GM23248 (cell line): ENCODE data around the gene AKAP13. TPM values are rescaled to one million over a fixed set of nuclear protein-coding genes. Genes with fewer than 3 reads are reported as not detected.

Experiments used
- DNase-seq: peaks from one replicate; pipeline ENCODE4 v3.0.0-alpha.2; 2015
- H2AFZ ChIP-seq: fragments of 200-600 bp; sonication (generic); 2 replicates; pipeline ENCODE4 v1.6.1; 2016; ENCODE audit warnings: antibody characterized with exemption
- H3F3A ChIP-seq: fragments of 200-600 bp; sonication (generic); 2 replicates; pipeline ENCODE4 v1.6.1; 2016; ENCODE audit warnings: mild to moderate bottlenecking, antibody characterized with exemption, mixed run types; ENCODE audit not compliant: insufficient read depth
- H3K27ac ChIP-seq: fragments of 200-600 bp; sonication (generic); 2 replicates; pipeline ENCODE4 v1.5.1; 2016; ENCODE audit warnings: mild to moderate bottlenecking
- H3K27me3 ChIP-seq: fragments of 200-600 bp; sonication (generic); replicated peaks from 2 replicates; pipeline ENCODE4 v1.6.1; 2016; ENCODE audit warnings: mild to moderate bottlenecking; ENCODE audit not compliant: insufficient read depth
- H3K36me3 ChIP-seq: fragments of 200-600 bp; sonication (generic); 2 replicates; pipeline ENCODE4 v1.6.1; 2016; ENCODE audit warnings: low read depth, mild to moderate bottlenecking
- H3K4me1 ChIP-seq: fragments of 200-600 bp; sonication (generic); 2 replicates; pipeline ENCODE4 v1.6.1; 2016; ENCODE audit warnings: mild to moderate bottlenecking; ENCODE audit not compliant: insufficient read depth
- H3K4me2 ChIP-seq: fragments of 200-600 bp; sonication (generic); one replicate; pipeline ENCODE4 v1.6.1; 2016; ENCODE audit warnings: mild to moderate bottlenecking; ENCODE audit not compliant: unreplicated experiment
- H3K4me3 ChIP-seq: fragments of 200-600 bp; sonication (generic); 2 replicates; pipeline ENCODE4 v1.5.1; 2016; ENCODE audit warnings: mild to moderate bottlenecking
- H3K79me2 ChIP-seq: fragments of 200-600 bp; sonication (generic); 2 replicates; pipeline ENCODE4 v1.6.1; 2016; ENCODE audit warnings: mild to moderate bottlenecking; ENCODE audit not compliant: insufficient read depth
- H3K9ac ChIP-seq: fragments of 200-600 bp; sonication (generic); 2 replicates; pipeline ENCODE4 v1.6.1; 2016; ENCODE audit warnings: mild to moderate bottlenecking
- H3K9me2 ChIP-seq: fragments of 200-600 bp; sonication (generic); 2 replicates; pipeline ENCODE4 v1.6.1; 2016; ENCODE audit warnings: mixed run types, mild to moderate bottlenecking, moderate library complexity; ENCODE audit not compliant: insufficient read depth
- H3K9me3 ChIP-seq: fragments of 200-600 bp; sonication (generic); one replicate; pipeline ENCODE4 v1.6.1; 2017; ENCODE audit warnings: low read depth
- H4K20me1 ChIP-seq: fragments of 200-600 bp; sonication (generic); 2 replicates; pipeline ENCODE4 v1.6.0; 2016; ENCODE audit not compliant: insufficient read depth
- EZH2 ChIP-seq: fragments of 200-600 bp; sonication (generic); IDR thresholded peaks from 2 replicates; pipeline ENCODE4 v1.6.1; 2018; ENCODE audit warnings: antibody characterized with exemption, mild to moderate bottlenecking; ENCODE audit not compliant: insufficient read depth, poor library complexity, severe bottlenecking
- EZH2phosphoT487 ChIP-seq: fragments of 200-600 bp; sonication (generic); IDR thresholded peaks from 2 replicates; pipeline ENCODE4 v1.6.1; 2018; ENCODE audit warnings: antibody characterized with exemption, moderate library complexity, mild to moderate bottlenecking, low read depth; ENCODE audit not compliant: insufficient read depth
- WGBS, 2 experiments: methylation state at CpG; one replicate each; pipeline ENCODE4 v1.1.6; 2015 to 2017; ENCODE audit warnings: low lambda C conversion rate in 2 of 2, low coverage in 1 of 2; ENCODE audit errors: missing lambda C conversion rate in 2 of 2; 5-methylcytosine and 5-hydroxymethylcytosine counted together
- in situ Hi-C: fragments of 300-500 bp; cut with MboI; formaldehyde crosslinking; loops from 2 replicates; pipeline ENCODE4 v1.15.0; 2020
- polyA plus RNA-seq: library from polyadenylated mRNA; unstranded; fragments of >200 nt; fragmentation: Nextera tagmentation; extraction: Ambion mirVana; gene quantifications from 2 replicates; pipeline ENCODE4 v1.2.1, GENCODE V29; 2016
- total RNA-seq: library from RNA; depleted of rRNA; stranded (reverse); fragments of >200 nt; shearing (Covaris generic); gene quantifications from 2 replicates; pipeline ENCODE4 v1.2.3, GENCODE V29; 2014

AKAP13 gene
- total and polyA plus RNA-seq, 2 experiments from 2014 or later, result 26.5 to 27.7 TPM

GRCh38 chr15:85623315-85624049 is 243.1 kb downstream of the AKAP13 start:
- Histone ChIP-seq H3F3A (peaks cover 89% of the 10 kb centered on the region), H3K9me2 (no peaks in the 10 kb centered on the region), H3K4me3 (peak overlapping the region; percentile 74), H3K27me3 (no peaks in the 10 kb centered on the region), H2AFZ (no peak overlapping the region), H3K4me2 (peak overlapping the region; percentile 96), H3K27ac (peak overlapping the region; percentile 93), H3K36me3 (no peaks in the 10 kb centered on the region), H3K9me3 (no peaks in the 10 kb centered on the region), H4K20me1 (no peaks in the 10 kb centered on the region), H3K9ac (peak overlapping the region; percentile 92), H3K4me1 (peaks cover 73% of the 10 kb centered on the region), H3K79me2 (peaks cover 87% of the 10 kb centered on the region)
- peak; percentile 86 for DNase-seq
- TF ChIP-seq EZH2, result no peak
- no peak for TF ChIP-seq EZH2phosphoT487
- 26 to 27% methylated on average over 5 of the region's 5 CpGs for whole genome bisulfite sequencing, 2 experiments
- in situ Hi-C loops, result no loop called here

GRCh38 chr15:85624291-85624801 is 243.9 kb downstream of the AKAP13 start:
- Histone ChIP-seq H3K4me3 (peak overlapping the region; percentile 36), H3K4me1 (peaks cover 70% of the 10 kb centered on the region), H3K9ac (peak overlapping the region; percentile 38), H3K36me3 (no peaks in the 10 kb centered on the region), H3K27me3 (no peaks in the 10 kb centered on the region), H3K9me3 (no peaks in the 10 kb centered on the region), H2AFZ (no peak overlapping the region), H3K9me2 (no peaks in the 10 kb centered on the region), H3F3A (peaks cover 84% of the 10 kb centered on the region), H4K20me1 (no peaks in the 10 kb centered on the region), H3K4me2 (peak overlapping the region; percentile 96), H3K79me2 (peaks cover 96% of the 10 kb centered on the region), H3K27ac (peak overlapping the region; percentile 73)
- TF ChIP-seq EZH2phosphoT487, result no peak
- TF ChIP-seq EZH2, result no peak
- peak; percentile 64 for DNase-seq
- WGBS, 2 experiments, result 11 to 13% methylated on average over 7 of the region's 7 CpGs
- in situ Hi-C loops, result no loop called here

- DNase-seq, result no peak
- no peaks in the 10 kb centered on the region for H3K27me3 ChIP-seq
- no peak overlapping the region for H3K4me3 ChIP-seq
- peak overlapping the region; percentile 73 for H3K27ac ChIP-seq
- peak overlapping the region; percentile 38 for H3K9ac ChIP-seq
- 43 to 45% methylated on average over 7 of the region's 7 CpGs for WGBS, 2 experiments
- H2AFZ ChIP-seq, result no peak overlapping the region
- no peaks in the 10 kb centered on the region for H3K36me3 ChIP-seq
- H3K9me3 ChIP-seq, result no peaks in the 10 kb centered on the region
- H3K79me2 ChIP-seq, result peaks cover 98% of the 10 kb centered on the region
- no peak for TF ChIP-seq EZH2phosphoT487
- TF ChIP-seq EZH2, result no peak
- peaks cover 63% of the 10 kb centered on the region for H3K4me1 ChIP-seq
- no peaks in the 10 kb centered on the region for H4K20me1 ChIP-seq
- H3K9me2 ChIP-seq, result no peaks in the 10 kb centered on the region
- in situ Hi-C loops, result no loop called here
- peak overlapping the region; percentile 96 for H3K4me2 ChIP-seq
- H3F3A ChIP-seq, result peaks cover 74% of the 10 kb centered on the region
Measured at GRCh38 chr15:85625166-85625830, 244.9 kb downstream of the AKAP13 start.

GRCh38 chr15:85625856-85626255 is 245.5 kb downstream of the AKAP13 start:
- no peaks in the 10 kb centered on the region for H3K36me3 ChIP-seq
- H3K27ac ChIP-seq, result peak overlapping the region; percentile 73
- WGBS, 2 experiments, result 23 to 25% methylated on average over 1 of the region's 1 CpG
- H3K4me2 ChIP-seq, result peak overlapping the region; percentile 96
- TF ChIP-seq EZH2phosphoT487 (0 out of 2 replicates have a peak, but pooled peaks have one; percentile 27), EZH2 (no peak)
- no peaks in the 10 kb centered on the region for H4K20me1 ChIP-seq
- H3K9ac ChIP-seq, result peak overlapping the region; percentile 38
- peaks cover 69% of the 10 kb centered on the region for H3F3A ChIP-seq
- no peaks in the 10 kb centered on the region for H3K27me3 ChIP-seq
- H3K4me3 ChIP-seq, result no peak overlapping the region
- in situ Hi-C loops, result no loop called here
- DNase-seq, result peak; percentile 83
- H3K79me2 ChIP-seq, result peaks cover 98% of the 10 kb centered on the region
- peaks cover 58% of the 10 kb centered on the region for H3K4me1 ChIP-seq
- H3K9me2 ChIP-seq, result no peaks in the 10 kb centered on the region
- no peaks in the 10 kb centered on the region for H3K9me3 ChIP-seq
- H2AFZ ChIP-seq, result no peak overlapping the region
